Measurements from ENCODE around the gene CENPX.
A peak's percentile ranks its signal among the peaks of the same experiment; 100 is the strongest.

The CENPX gene

GRCh38 chr17:82009413-82009812 lies 13.3 kb downstream of the CENPX start:
- DNase-seq: no peak

- DNase-seq: no peak
These were observed 13.7 kb downstream of the CENPX start for GRCh38 chr17:82008941-82009405.

DNA sequence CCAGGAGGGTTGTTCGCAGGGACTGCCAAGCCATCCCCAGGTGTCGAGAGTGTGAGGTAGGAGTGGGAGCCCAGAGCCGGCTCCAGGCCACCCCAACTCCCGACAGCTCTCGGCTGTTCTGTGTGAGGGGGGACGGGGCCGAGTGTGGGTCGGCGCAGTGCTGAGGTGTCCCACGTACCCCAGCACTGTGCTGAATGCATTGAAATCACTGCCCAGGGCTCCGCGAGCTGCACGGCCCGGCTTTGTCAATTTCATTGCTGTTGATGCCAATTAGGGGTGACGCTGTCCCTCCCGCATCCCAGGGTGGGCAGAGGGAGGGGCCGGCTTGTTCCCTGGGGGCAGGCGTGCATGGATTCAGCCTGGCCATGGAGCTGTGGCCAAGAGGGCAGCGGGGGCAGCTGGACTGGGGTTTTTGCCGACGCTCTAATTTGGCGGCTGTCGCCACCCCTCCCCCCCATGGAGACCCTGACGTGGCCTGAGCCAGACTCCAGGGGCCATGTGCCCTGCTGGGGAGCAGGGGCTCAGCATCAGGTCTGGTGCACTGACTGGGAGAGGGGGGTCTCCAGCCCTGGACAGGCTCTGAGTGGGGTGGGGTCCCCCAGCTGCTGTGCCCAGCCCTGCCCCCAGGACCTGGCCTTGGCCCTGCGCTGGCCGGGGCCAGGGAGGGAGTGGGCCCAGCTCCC lies 14.3 kb downstream of the CENPX start:
- DNase-seq: no peak

GRCh38 chr17:82007495-82008257 lies 15.0 kb downstream of the CENPX start:
- no peak for DNase-seq

GRCh38 chr17:82007228-82007494 lies 15.5 kb downstream of the CENPX start:
- DNase-seq: no peak

GRCh38 chr17:82006468-82007227 lies 16.0 kb downstream of the CENPX start:
- DNase-seq: no peak

DNA sequence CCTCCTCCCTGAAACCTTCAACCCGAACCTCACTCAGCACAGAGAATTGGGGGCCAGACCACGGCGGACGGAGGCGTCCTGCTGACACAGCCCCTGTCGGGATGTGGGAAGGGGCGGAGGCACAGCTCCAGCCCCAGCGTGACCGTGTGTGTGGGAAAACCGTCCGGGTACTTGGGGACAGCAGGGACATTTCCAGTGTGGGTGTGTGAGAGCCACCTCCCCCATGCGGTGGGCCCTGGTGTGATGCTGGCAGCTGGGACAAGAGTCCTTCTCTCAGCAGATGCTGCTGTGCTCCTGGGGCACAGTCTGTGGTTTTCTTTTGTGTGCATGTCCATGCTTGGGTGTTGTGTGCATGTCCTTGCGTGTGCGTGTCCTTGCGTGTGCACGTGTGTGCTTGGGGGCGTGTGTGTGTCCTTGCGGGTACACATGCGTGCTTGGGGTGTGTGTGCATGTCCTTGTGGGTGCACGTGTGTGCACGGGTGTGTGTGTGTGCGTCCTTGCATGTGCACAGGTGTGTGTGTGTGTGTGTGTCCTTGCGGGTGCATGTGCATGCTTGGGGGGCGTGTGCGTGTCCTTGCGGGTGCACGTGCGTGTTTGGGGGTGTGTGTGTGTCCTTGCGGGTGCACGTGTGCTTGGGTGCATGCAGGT lies 16.9 kb downstream of the CENPX start:
- DNase-seq: no peak

DNA sequence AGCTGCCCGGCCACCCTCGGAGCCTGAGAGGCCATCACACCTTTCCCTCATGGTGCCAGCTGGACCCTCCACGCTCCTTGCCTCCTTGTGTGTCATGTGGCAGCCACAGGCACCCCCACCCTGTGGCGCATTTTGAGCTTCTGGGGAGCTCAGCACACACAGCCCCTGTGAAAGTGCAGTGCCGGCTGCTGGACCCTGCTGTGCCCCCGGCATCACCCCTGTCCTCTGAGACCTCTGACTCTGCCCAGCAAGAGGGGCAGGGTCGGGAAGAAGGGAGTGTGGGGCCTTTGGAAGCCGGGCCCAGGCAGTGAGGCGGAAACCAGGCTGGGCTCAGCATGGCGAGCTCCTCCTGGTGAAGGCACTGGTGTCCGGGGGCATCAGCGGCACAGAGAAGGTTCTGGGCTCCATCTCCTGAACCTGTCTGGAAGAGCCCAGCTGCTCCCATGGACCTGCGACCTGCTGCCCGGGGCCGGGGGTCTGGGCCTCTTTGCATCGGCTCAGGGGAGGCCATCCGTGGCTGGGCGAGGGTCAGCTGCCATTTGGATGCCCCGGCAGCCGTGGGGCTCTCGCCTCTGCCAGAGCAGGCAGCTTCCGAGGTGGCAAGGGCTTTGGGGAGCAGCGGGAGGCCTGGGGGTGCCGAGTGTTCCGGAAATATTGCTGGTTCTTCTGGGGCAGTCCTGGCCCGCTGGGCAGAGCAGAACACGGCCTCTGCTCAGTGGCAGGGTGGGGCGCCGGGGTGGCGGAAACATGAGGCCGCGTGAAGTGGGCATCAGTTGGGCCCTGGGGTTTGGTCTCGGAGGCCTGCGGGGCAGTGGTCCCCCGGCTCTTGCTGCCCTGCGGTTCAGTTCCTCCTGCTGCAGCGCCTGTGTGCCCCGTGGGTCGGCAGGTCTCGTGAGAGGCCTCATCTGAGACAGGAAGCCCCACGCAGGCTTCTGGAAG lies 17.9 kb downstream of the CENPX start:
- DNase-seq: no peak

DNA sequence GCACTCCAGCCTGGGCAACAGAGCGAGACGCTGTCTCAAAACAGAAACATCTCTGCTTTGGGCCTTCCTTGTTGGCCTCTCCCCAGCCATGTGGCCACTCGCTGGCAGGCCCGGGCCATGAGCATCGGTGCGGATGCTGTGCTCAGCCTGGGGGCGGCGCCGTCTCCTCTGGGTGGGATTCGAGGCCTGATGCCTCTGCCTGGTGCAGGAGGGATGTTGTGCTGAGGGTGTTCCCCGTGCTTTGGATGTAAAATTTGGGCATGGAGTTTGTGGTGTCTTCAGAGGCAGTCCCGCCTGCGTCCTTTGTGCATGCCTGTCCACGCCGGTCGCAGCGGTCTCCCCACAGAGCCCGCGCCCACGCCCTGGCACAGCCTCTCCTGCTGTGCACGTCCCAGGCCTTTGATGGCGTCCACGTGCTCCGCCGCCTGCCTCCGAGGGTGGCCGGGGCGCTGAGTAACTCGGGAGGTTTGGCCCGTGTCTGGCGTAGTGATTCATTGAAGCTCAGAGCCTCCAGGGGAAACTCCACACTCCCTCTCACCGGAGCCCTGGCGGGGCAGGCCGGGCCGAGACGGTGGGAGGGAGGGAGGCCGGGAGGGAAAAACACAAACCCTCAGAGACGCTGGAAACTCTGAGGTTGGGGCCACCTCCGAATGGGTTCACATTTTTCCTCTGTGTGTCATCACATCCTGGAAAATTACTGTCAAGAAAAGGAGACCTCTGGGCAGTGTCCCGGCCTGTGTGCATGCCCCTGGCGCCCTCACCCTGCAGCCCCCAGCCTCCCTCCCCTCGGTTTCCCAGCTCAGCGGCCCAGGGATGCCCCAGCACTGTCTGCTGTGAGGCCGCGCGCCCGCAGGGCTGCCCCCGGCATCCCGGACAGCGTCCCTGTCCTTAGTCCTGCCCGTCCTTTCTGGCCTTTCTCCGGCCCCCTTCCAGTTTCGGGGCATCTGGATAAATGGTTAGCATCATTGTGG lies 19.0 kb downstream of the CENPX start:
- peak; percentile 89 for DNase-seq

DNA sequence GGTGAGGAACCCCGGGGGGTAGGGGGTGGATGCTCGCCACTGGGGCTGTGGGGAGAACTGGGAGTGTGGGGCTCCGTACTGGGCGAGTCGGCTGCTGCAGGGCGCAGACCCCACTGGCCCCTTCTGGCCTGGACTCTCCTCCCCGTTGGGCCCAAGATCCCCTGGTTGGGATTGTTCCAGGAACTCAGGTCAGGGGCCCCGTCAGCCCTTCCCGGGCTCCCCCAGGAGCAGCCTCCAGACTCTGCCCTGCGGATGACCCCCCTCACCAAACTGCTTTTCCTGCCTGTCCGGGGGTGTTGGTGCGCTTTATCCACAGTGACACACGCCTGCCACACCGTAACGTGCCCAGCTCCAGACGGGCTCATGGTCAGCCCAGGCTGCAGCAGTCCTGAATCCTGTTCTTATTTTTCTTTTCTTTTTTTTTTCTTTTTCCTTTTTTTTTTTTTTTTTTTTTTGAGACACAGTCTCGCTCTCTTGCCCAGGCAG lies 21.1 kb downstream of the CENPX start:
- no peak for DNase-seq

DNA sequence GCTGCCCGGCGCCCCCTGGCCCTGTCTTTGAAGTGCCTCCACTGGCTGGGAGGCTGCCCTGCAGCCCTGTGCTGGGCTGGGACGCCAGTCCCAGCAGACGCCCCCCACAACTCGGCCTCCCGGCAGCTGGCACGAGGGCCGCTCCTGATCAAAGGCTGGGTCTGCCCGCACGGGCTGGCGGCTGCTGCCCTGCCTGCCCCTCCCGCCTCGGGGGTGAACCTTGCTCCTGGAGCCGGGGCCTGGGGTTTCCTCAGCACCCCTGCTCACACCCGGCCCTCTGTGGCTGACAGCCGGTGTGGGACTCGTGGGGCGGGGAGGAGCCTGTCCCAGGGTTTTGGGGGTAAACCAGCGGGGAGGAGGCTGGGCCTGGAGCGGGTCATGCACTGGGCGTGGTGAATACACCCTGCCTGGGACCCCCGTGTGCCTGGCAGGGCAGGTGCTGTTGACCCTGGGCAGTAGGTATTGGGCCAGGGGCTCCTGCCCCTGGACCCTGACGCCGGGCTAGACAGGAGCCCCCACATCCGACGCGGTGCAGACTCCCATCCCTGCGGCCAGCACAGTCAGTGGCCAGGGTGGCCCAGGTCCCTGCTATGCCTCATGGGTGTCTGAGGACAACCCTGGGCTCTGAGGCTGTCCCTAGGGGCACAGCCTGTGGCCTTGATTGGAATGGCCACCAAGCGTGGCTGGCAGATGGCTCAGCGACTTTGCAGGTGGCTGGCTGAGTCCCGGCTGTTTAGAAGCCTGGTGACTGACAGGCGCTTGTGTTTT lies 21.7 kb downstream of the CENPX start:
- no peak for DNase-seq

GRCh38 chr17:81999976-82000802 lies 22.5 kb downstream of the CENPX start:
- no peak for DNase-seq

- no peak for DNase-seq
These were observed 23.1 kb downstream of the CENPX start for GRCh38 chr17:81999587-81999975.

- DNase-seq: no peak
These were observed 23.8 kb downstream of the CENPX start for GRCh38 chr17:81998691-81999438.

GRCh38 chr17:81998212-81998611 lies 24.5 kb downstream of the CENPX start:
- no peak for DNase-seq

DNA sequence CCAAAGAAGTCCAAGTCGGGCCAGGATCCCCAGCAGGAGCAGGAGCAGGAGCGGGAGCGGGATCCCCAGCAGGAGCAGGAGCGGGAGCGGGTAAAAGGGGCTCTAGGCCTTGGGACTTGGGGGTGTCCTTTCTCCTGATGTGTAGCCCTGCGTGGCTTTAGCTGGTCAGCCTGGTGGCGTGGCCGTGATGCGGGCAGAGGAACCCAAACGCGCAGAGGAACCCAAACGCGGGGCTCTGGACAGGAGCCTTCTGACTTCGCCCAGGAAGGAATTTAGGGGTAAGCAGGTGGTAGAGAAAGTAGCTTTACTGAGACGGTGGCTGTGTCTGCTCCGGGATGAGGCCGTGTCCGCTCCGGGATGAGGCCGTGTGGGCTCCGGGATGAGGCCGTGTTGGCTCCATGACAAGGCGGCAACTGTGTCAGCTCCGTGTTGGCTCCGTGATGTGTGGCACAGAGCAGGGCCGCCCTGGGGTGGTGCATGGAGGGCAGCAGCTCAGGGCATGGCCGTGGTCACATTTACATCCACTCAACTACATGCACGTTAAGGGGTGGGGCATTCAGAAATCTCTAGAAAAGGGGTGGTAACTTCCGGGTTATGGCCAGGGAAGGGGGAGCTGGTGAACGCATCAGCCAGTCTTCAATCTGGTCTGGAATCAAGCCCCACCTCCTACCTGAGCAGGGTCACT lies 25.8 kb downstream of the CENPX start:
- DNase-seq: no peak

GRCh38 chr17:81996232-81996756 lies 26.4 kb downstream of the CENPX start:
- no peak for DNase-seq

All from amniotic stem cell (primary cell).